GM21526 (cell line): ENCODE data around the gene LMAN1.
A peak's percentile ranks its signal among the peaks of the same experiment; 100 is the strongest.

ENCODE experiments used
- ATAC-seq: cut with Tn5 transposase; IDR thresholded peaks from one replicate; pipeline ENCODE4 v1.9.1; 2021; ENCODE audit warnings: moderate library complexity; ENCODE audit not compliant: unreplicated experiment, low FRiP score

Gene LMAN1

GRCh38 chr18:59308248-59308937 is 50.7 kb downstream of the LMAN1 start:
- peak; percentile 88 for ATAC-seq

- ATAC-seq = no peak
These were observed 52.4 kb downstream of the LMAN1 start for GRCh38 chr18:59306640-59307039.

GRCh38 chr18:59305295-59305694 is 53.8 kb downstream of the LMAN1 start:
- no peak for ATAC-seq

GRCh38 chr18:59303656-59304195 is 55.3 kb downstream of the LMAN1 start:
- ATAC-seq = no peak

GRCh38 chr18:59303006-59303405 is 56.1 kb downstream of the LMAN1 start:
- no peak for ATAC-seq

- ATAC-seq = no peak
These were observed 57.1 kb downstream of the LMAN1 start for GRCh38 chr18:59301929-59302328.

GRCh38 chr18:59300676-59301285 is 58.3 kb downstream of the LMAN1 start:
- ATAC-seq = no peak

- no peak for ATAC-seq
These were observed 60.2 kb downstream of the LMAN1 start for GRCh38 chr18:59298871-59299270.

GRCh38 chr18:59293317-59293716 is 65.7 kb downstream of the LMAN1 start:
- ATAC-seq = no peak

GRCh38 chr18:59286341-59286740 is 72.7 kb downstream of the LMAN1 start:
- no peak for ATAC-seq

GRCh38 chr18:59282341-59282740 is 76.7 kb downstream of the LMAN1 start:
- ATAC-seq = no peak

GRCh38 chr18:59279722-59280121 is 79.3 kb downstream of the LMAN1 start:
- no peak for ATAC-seq

GRCh38 chr18:59279193-59279592 is 79.9 kb downstream of the LMAN1 start:
- ATAC-seq = no peak

- ATAC-seq = no peak
These were observed 80.3 kb downstream of the LMAN1 start for GRCh38 chr18:59278793-59279192.
